ENCODE measurements around the gene RAB3IL1. TPM values are rescaled to one million over a fixed set of nuclear protein-coding genes. Genes with fewer than 3 reads are reported as not detected.
"Not testable (repeated sequence)": the region's sequence is repeated elsewhere in the genome, so short reads cannot be mapped to it uniquely, and the experiment has no call there.

The RAB3IL1 gene
- total RNA-seq, 1 donor from 2014 or later, result 9.5 TPM

- Histone ChIP-seq H3K27ac (replicated peaks) (peak overlapping the region; percentile 84), H3K27me3 (ENCODE audit: low read depth) (peaks cover 6% of the 10 kb centered on the region), H3K9me3 (replicated peaks) (no peaks in the 10 kb centered on the region), H3K4me3 (peak overlapping the region; percentile 63), H3K36me3 (no peaks in the 10 kb centered on the region), H3K4me1 (peaks cover 19% of the 10 kb centered on the region)
- peak; percentile 37 for TF ChIP-seq CTCF (IDR thresholded peaks at IDR 0.05; ENCODE audit: borderline replicate concordance)
- peak; percentile 70 for DNase-seq
- intact Hi-C loops (cut with micrococcal nuclease), result no loop called here
Observed at GRCh38 chr11:61954851-61955421, 37.6 kb upstream of the RAB3IL1 start.

- Histone ChIP-seq H3K27me3 (ENCODE audit: low read depth) (peaks cover 6% of the 10 kb centered on the region), H3K9me3 (replicated peaks) (no peaks in the 10 kb centered on the region), H3K36me3 (no peaks in the 10 kb centered on the region), H3K27ac (replicated peaks) (peak overlapping the region; percentile 84), H3K4me1 (peaks cover 25% of the 10 kb centered on the region), H3K4me3 (peak overlapping the region; percentile 63)
- DNase-seq, result no peak
- TF ChIP-seq CTCF (IDR thresholded peaks at IDR 0.05; ENCODE audit: borderline replicate concordance), result no peak
- intact Hi-C loops (cut with micrococcal nuclease), result no loop called here
Observed at GRCh38 chr11:61954106-61954850, 36.9 kb upstream of the RAB3IL1 start.

- H3K9me3 ChIP-seq (replicated peaks); H3K27ac ChIP-seq (replicated peaks); H3K36me3 ChIP-seq; DNase-seq; H3K4me3 ChIP-seq; H3K27me3 ChIP-seq (ENCODE audit: low read depth); intact Hi-C loops (cut with micrococcal nuclease): not testable (repeated sequence)
- H3K4me1 ChIP-seq, result peaks cover 32% of the 10 kb centered on the region
Observed at GRCh38 chr11:61953632-61954031, 36.3 kb upstream of the RAB3IL1 start.

GRCh38 chr11:61952882-61953281 lies 35.5 kb upstream of the RAB3IL1 start:
- Histone ChIP-seq H3K9me3 (replicated peaks) (no peaks in the 10 kb centered on the region), H3K27me3 (ENCODE audit: low read depth) (peaks cover 6% of the 10 kb centered on the region), H3K4me1 (peaks cover 39% of the 10 kb centered on the region), H3K36me3 (no peaks in the 10 kb centered on the region), H3K27ac (replicated peaks) (no peak overlapping the region), H3K4me3 (no peak overlapping the region)
- TF ChIP-seq CTCF (IDR thresholded peaks at IDR 0.05; ENCODE audit: borderline replicate concordance), result no peak
- intact Hi-C loops (cut with micrococcal nuclease), result no loop called here
- DNase-seq, result no peak

GRCh38 chr11:61951484-61952135 lies 34.2 kb upstream of the RAB3IL1 start:
- Histone ChIP-seq H3K9me3 (replicated peaks) (no peaks in the 10 kb centered on the region), H3K36me3 (no peaks in the 10 kb centered on the region), H3K27ac (replicated peaks) (no peak overlapping the region), H3K4me3 (no peak overlapping the region), H3K27me3 (ENCODE audit: low read depth) (peaks cover 6% of the 10 kb centered on the region), H3K4me1 (peaks cover 47% of the 10 kb centered on the region)
- no peak for TF ChIP-seq CTCF (IDR thresholded peaks at IDR 0.05; ENCODE audit: borderline replicate concordance)
- DNase-seq, result no peak
- intact Hi-C loops (cut with micrococcal nuclease), result no loop called here

All from left ventricle myocardium inferior (tissue), 1 donor.